Ascending aorta (tissue), 2 donors: ENCODE data around the gene SNAP47. TPM values are rescaled to one million over a fixed set of nuclear protein-coding genes. Genes with fewer than 3 reads are reported as not detected.

Experiments
- DNase-seq, 2 donors: peaks; one replicate each; pipeline ENCODE4 v3.0.0-alpha.2; 2019; ENCODE audit warnings: low spot score in 2 of 2
- H3K27ac ChIP-seq, 2 donors: fragments of 200-600 bp; sonication (generic); one replicate each; pipeline ENCODE4 v1.5.1; 2016 to 2017; ENCODE audit warnings: mild to moderate bottlenecking in 1 of 2
- H3K27me3 ChIP-seq: fragments of 200-600 bp; sonication (generic); one replicate; pipeline ENCODE4 v1.5.1; 2017
- H3K36me3 ChIP-seq, 2 donors: fragments of 200-600 bp; sonication (generic); one replicate each; pipeline ENCODE4 v1.5.1; 2016
- H3K4me1 ChIP-seq, 2 donors: fragments of 200-600 bp; sonication (generic); one replicate each; pipeline ENCODE4 v1.5.1; 2016 to 2017; ENCODE audit warnings: mild to moderate bottlenecking in 1 of 2
- H3K4me3 ChIP-seq, 2 donors: fragments of 200-600 bp; sonication (generic); one replicate each; pipeline ENCODE4 v1.5.1; 2016 to 2017; ENCODE audit warnings: mild to moderate bottlenecking in 1 of 2
- H3K9me3 ChIP-seq, 2 donors: fragments of 200-600 bp; sonication (generic); one replicate each; pipeline ENCODE4 v1.5.1; 2016
- CTCF ChIP-seq, 3 experiments: fragments of 200-600 bp in 2 of 3; fragments of 450-650 bp in 1 of 3; sonication (generic) in 2 of 3; IDR thresholded peaks; one replicate each; pipeline ENCODE4 v1.5.1; 2016 to 2019; ENCODE audit warnings: antibody characterized with exemption in 3 of 3, mild to moderate bottlenecking in 1 of 3, moderate library complexity in 1 of 3
- intact Hi-C: fragments of 100-400 bp; cut with DNase I; formaldehyde crosslinking; loops from one replicate; pipeline ENCODE4 v1.15.1; 2023
- total RNA-seq: library from RNA; depleted of rRNA; stranded (reverse); fragments of >200 nt; gene quantifications from one replicate; pipeline ENCODE4 v1.1.0, GENCODE V29; 2016

The SNAP47 gene
- total RNA-seq, 1 donor from 2014 or later, result 54.0 TPM

- Histone ChIP-seq H3K4me3 (no peak overlapping the region), H3K27me3 (no peaks in the 10 kb centered on the region), H3K9me3 (no peaks in the 10 kb centered on the region), H3K4me1 (peaks cover 0 to 6% of the 10 kb centered on the region in 2 donors), H3K36me3 (peaks cover 7 to 23% of the 10 kb centered on the region in 2 donors), H3K27ac (peak overlapping the region in 1 of 2 donors; percentile 3)
- no peak for DNase-seq
- intact Hi-C loops, result loop anchor here (2.0 to 5.0 kb wide), 3 partner anchors 167 to 1323 kb away; partner anchors contain the start of genes PARP1 and ZNF678
- peak in 2 of 3 experiments; percentile 60 to 66 for TF ChIP-seq CTCF (IDR thresholded peaks at IDR 0.05)
Observed at GRCh38 chr1:227729881-227730629, 5.2 kb upstream of the SNAP47 start.

- H3K36me3 ChIP-seq, result peaks cover 7 to 23% of the 10 kb centered on the region in 2 donors
- no peak for TF ChIP-seq CTCF (IDR thresholded peaks at IDR 0.05)
- H3K27me3 ChIP-seq, result no peaks in the 10 kb centered on the region
- intact Hi-C loops, result loop anchor here (5.0 kb wide), 1 partner anchor 188 kb away; no protein-coding TSS in a partner anchor
- H3K9me3 ChIP-seq, result no peaks in the 10 kb centered on the region
- H3K27ac ChIP-seq, result no peak overlapping the region
- H3K4me3 ChIP-seq, result no peak overlapping the region
- peaks cover 0 to 6% of the 10 kb centered on the region in 2 donors for H3K4me1 ChIP-seq
- no peak for DNase-seq
Observed at GRCh38 chr1:227730630-227731151, 4.5 kb upstream of the SNAP47 start.

GRCh38 chr1:227731241-227731677 is 4.0 kb upstream of the SNAP47 start:
- Histone ChIP-seq H3K36me3 (peaks cover 7 to 23% of the 10 kb centered on the region in 2 donors), H3K27me3 (no peaks in the 10 kb centered on the region), H3K27ac (no peak overlapping the region), H3K9me3 (no peaks in the 10 kb centered on the region), H3K4me1 (peaks cover 0 to 11% of the 10 kb centered on the region in 2 donors), H3K4me3 (no peak overlapping the region)
- no peak for TF ChIP-seq CTCF (IDR thresholded peaks at IDR 0.05)
- no peak for DNase-seq
- intact Hi-C loops, result loop anchor here (5.0 kb wide), 1 partner anchor 189 kb away; no protein-coding TSS in a partner anchor

- intact Hi-C loops, result loop anchor here (5.0 kb wide), 1 partner anchor 190 kb away; no protein-coding TSS in a partner anchor
- Histone ChIP-seq H3K27me3 (no peaks in the 10 kb centered on the region), H3K36me3 (peaks cover 7 to 23% of the 10 kb centered on the region in 2 donors), H3K4me3 (no peak overlapping the region), H3K27ac (no peak overlapping the region), H3K9me3 (no peaks in the 10 kb centered on the region), H3K4me1 (peaks cover 0 to 11% of the 10 kb centered on the region in 2 donors)
- no peak for TF ChIP-seq CTCF (IDR thresholded peaks at IDR 0.05)
- DNase-seq, result no peak
Observed at GRCh38 chr1:227731696-227732585, 3.3 kb upstream of the SNAP47 start.

- no peak overlapping the region for H3K27ac ChIP-seq
- no peaks in the 10 kb centered on the region for H3K27me3 ChIP-seq
- H3K4me3 ChIP-seq, result no peak overlapping the region
- intact Hi-C loops, result loop anchor here (5.0 kb wide), 1 partner anchor 190 kb away; no protein-coding TSS in a partner anchor
- no peaks in the 10 kb centered on the region for H3K9me3 ChIP-seq
- TF ChIP-seq CTCF (IDR thresholded peaks at IDR 0.05), result no peak
- H3K4me1 ChIP-seq, result peaks cover 0 to 9% of the 10 kb centered on the region in 2 donors
- H3K36me3 ChIP-seq, result peaks cover 7 to 23% of the 10 kb centered on the region in 2 donors
- no peak for DNase-seq
Observed at GRCh38 chr1:227732586-227733308, 2.5 kb upstream of the SNAP47 start.
